Fibroblast of skin of back (primary cell): ENCODE measurements around the gene KCNK18. TPM values are rescaled to one million over a fixed set of nuclear protein-coding genes. Genes with fewer than 3 reads are reported as not detected.
A peak's percentile ranks its signal among the peaks of the same experiment; 100 is the strongest.

Experiments
- DNase-seq: peaks from one replicate; pipeline ENCODE4 v3.0.0-alpha.2; 2013
- polyA plus RNA-seq, 2 experiments: library from polyadenylated mRNA; unstranded; fragments of 120-200 nt; gene quantifications; one replicate each; pipeline ENCODE4 v1.2.1, GENCODE V29; 2013; ENCODE audit not compliant: insufficient read length in 2 of 2

The KCNK18 gene
- not detected for polyA plus RNA-seq (2013, experiment 1 of 2; ENCODE audit: insufficient read length)
- polyA plus RNA-seq (2013, experiment 2 of 2; ENCODE audit: insufficient read length): not detected

DNA sequence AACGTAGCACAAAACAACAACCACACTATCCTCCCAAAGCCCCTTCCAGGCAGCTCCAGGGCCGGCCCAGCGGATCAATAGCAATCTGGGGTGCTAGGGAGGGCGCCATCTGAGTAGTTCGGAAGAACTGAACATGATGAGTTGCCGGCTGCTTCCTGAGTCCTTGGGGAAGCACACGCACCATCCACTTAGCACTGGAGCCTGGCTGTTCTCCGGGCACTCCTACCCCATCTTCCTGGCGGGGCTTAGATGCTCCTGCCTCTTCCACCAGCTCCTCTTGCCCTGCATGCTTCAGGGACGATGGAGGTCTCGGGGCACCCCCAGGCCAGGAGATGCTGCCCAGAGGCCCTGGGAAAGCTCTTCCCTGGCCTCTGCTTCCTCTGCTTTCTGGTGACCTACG lies at the start of gene KCNK18:
TSS of gene KCNK18 (plus strand) at position 301 of the 400 bp plus-strand sequence. CDS start at position 301, 0 bp downstream.
- DNase-seq: no peak

GRCh38 chr10:117148284-117148683 lies 49.0 kb upstream of the KCNK18 start:
- no peak for DNase-seq

GRCh38 chr10:117152668-117153067 lies 44.6 kb upstream of the KCNK18 start:
- no peak for DNase-seq

GRCh38 chr10:117158297-117158696 lies 39.0 kb upstream of the KCNK18 start:
- no peak for DNase-seq

DNA sequence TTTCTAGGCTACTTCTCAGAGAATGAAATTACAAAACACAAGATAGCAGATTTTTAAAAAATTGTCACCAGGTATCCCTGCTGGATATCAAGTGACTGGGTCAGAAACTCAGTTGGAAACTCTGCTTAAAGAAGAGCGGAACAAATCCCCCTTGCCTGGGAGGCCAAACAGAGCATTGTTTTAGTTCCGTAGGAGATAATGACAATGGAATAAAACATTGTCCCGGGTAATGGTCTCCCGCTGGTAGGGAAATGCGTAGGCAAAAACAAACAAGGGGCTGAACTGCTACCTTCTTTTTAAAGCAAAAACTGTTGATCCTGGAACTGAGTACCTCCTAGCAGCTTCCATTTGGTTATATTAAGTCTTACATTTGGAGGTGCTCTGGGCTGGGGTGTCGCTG lies 37.9 kb upstream of the KCNK18 start:
- DNase-seq: no peak

DNA sequence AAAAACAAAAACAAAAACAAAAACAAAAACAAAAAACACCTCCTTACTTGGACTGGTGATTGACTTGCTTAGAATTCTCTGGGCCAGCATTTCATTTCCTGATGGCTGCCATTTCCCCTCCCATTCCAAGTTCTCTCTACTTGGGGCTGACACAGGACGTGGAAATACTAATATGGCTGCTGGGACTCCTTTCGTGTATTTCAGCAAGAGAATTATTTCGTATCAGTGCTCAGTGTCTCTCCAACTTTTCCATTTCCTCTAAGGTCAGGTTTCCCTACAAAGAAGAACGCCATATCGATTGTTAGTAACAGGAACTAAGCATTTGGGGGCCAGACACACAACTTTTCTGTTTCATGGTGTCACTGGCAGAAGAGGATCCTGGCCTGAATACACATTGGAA lies 36.7 kb upstream of the KCNK18 start:
- DNase-seq: no peak

- no peak for DNase-seq
Measured at GRCh38 chr10:117161386-117162033, 35.8 kb upstream of the KCNK18 start.

- DNase-seq: no peak
Measured at GRCh38 chr10:117162093-117163060, 34.9 kb upstream of the KCNK18 start.

GRCh38 chr10:117163061-117163953 lies 34.0 kb upstream of the KCNK18 start:
- no peak for DNase-seq

- no peak for DNase-seq
Measured at GRCh38 chr10:117163954-117164548, 33.2 kb upstream of the KCNK18 start.

DNA sequence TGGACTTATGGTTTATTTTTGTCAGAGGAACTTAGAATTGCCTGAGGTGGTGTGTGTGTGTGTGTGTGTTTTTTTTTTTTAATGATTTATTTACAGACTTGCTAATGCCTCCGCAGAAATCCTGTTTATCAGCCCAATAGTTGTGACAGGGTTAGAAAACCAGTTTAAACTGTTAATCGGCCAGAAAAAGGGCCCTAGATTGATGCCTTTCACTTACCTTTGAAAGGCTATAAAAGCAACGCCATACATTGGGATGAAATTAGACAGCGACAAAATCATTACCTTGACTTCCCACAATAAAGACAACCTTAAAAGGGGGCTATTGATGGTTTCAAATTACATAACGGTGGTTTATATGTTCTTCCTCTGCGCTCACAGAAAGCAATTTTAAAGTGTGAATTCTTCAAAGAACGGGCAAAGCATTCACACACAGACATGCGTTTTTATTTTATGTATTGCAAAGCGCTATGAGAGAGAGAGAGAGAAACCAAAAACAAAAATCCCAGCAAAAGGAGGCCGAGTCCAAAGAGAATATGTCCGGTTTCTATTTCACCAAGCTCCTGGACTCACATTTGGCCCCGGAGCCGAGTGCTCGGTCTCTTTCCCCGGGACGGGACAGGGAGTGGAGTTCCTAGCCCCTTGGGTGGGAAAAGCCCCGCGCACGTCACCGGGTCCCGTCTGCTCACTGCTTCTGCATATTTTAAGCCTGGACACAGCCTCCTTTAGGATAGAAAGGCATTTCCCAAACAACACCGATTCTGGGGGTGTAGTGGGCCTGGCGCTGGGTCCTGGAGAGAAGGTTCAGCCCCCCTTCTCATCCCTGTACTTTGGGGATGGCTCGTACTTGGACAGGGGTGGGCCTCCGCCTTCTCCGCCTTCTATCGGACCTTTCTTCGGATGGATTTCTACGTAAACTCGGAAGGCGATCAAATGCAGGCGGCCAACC lies 32.4 kb upstream of the KCNK18 start:
- DNase-seq: no peak

DNA sequence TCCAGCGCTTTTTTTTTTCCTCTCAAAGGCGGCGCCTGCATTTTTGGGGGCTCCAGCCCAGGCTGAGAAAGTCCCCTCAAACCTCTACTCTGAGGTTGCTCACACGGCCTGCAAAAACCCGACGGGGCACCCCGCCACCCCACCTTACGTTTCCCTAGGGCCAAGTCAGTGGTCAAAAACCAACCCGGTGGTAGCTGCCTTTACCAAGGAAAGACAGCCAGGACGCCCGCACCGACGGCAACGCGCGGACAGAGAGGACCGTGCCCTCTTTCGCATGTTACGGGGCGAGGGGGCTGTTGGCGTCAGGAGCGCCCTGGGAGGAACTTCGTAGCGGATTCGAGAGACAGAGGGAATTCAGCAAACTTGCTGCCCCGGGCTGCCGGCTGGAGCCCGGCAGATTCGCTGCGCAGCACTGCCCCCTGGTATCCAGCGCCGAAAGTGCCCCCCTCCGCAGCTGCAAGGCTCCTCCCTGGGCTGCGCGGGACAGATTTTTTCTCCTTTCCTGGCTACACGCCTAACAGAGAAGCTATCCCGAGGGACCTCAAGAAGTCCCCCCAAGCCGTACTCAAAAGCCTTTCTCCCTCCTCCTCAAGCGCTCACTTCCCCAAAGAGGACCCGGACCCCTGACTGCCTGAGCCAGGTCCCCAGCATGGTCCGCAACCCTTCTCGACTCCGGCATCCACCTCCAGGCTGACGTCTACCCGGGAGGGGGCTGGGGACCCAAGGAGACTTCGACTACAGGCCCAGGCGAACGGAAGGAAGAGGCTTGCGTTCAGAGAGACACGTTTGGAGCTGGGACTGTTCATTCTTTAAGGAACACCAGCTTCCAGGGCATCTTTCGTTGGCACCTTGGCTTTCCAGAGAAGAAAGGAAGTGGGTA lies 31.5 kb upstream of the KCNK18 start:
- DNase-seq: peak; percentile 30

- DNase-seq: no peak
Measured at GRCh38 chr10:117166418-117167345, 30.6 kb upstream of the KCNK18 start.

GRCh38 chr10:117167346-117167788 lies 29.9 kb upstream of the KCNK18 start:
- DNase-seq: no peak

GRCh38 chr10:117167789-117168674 lies 29.3 kb upstream of the KCNK18 start:
- peak; percentile 28 for DNase-seq

DNA sequence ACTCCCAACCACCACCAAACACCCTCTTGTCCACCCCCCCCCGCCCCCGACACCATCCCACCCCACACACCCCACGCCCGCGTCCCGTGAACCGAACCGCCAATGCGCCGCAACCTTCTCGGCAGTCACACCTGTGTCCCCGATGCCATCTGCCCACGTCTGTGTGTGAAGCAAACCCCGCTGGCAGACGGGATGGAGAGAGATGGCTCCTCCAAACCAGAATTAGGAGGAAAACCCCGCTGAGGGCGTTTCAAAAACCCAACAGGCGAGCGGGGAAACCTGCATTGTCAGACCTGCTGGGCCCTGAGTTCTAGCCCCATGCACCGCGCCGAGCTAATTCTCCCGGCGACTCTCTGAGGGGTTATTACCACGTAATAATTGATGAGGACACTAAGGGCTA lies 28.6 kb upstream of the KCNK18 start:
- no peak for DNase-seq

GRCh38 chr10:117169480-117169879 lies 27.8 kb upstream of the KCNK18 start:
- DNase-seq: no peak

- DNase-seq: no peak
Measured at GRCh38 chr10:117170244-117170643, 27.0 kb upstream of the KCNK18 start.
